CD4-positive, alpha-beta T cell treated with Interferon alpha-2 for 1 hour (primary cell): ENCODE results near the gene CDIP1.

Experiments used
- DNase-seq, 2 donors: peaks; one replicate each; pipeline ENCODE4 v3.0.0-alpha.2; 2020 to 2022

The CDIP1 gene

DNA sequence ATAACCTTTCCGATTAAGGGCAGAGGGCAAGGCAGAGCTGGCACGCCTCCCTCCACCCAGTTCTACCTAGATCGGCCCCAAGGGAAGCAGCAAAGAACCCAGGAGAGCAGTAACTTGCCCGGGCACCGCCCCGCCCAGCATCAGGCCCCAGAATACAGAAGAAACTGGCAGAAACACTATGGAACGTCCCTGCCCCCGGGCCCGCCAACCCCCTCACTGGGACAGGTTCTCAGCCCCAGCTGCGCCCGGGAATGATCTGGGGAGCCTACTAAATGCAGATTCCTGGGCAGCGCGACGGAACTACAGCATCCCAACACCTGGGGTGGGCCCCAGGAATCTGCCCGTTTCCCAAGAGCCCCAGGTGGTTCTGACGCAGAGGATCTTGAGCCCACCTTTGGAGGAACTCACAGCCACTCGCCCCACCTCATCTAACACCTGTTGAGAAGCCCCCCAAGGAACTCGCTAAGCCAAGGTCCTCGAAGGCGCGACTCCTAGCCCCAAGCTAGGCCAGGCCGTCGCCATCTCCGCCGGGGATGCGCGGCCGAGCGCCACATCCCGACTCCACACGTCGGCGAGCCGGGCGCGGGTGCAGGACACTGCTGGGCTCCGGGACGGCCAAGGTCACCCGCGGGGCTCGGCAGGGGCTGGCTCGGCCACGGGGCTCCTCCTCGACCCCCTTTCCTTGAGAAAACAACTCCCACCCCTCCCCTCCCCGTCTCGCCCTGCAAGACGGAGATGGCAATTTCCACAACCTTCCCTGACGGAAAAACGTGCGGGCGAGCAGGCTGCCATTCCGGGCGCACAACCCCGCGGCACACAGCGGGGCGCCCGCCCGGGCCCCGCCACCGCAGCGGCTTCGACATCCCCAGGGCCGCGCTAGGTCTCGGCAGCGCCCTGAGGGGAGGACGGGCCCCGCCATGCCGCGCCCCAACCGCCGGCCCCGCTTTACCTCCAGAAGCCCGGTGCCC lies 913 bp downstream of the CDIP1 start:
- no peak for DNase-seq

DNA sequence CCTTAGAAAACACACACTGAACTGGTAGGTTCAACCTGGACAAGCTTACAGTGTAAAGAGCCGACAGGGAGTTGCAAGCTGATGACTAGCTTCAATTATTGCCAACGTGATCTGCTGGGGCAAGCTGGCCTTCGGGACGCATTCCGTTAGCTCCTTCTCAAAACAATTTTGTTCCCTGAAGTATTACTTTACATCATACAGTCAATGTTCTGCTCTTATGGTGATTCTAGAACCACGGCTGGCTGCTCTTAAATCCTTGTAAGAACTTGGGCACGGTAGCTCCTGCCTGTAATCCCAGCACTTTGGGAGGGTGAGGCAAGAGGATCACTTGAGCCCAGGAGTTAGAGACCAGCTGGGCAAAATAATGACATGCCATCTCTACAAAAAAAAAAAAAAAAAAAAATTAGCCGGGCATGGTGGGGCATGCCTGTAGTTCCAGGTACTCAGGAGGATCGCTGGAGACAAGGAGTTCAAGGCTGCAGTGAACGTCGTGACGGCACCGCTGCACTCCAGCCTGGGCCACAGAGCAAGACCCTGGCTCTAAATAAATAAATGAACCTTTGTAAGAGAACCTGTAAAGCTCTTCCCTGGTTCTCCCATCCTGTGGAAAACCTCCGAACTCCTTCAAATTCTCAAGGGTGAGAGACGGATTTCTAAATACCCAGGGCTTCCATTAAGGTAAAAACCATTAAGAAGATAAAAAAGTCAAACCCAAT lies 2.0 kb downstream of the CDIP1 start:
- no peak for DNase-seq

DNA sequence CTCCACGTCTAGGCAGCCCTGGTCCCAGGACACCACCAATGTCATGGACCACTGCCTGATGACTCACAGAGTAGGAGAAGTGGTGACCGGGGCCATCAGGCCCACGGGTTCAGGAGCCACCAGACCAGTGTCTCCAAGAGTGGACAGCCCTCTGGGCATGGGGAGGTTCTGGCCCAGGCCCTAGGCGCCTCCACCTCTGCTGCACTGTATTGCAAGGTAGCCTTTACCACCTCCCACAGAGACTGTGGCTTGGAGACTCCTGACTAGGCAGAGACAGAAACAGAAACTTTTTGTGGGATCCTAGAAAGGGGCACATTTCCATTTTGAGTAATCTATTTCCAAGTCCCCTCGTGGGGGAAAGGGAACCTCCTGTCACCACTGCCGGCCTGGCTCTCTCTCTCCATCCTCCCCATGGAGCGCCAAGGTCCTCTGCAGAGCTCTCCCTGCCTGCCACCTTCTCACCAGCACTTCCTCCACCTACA lies 2.9 kb downstream of the CDIP1 start:
- DNase-seq: no peak

DNA sequence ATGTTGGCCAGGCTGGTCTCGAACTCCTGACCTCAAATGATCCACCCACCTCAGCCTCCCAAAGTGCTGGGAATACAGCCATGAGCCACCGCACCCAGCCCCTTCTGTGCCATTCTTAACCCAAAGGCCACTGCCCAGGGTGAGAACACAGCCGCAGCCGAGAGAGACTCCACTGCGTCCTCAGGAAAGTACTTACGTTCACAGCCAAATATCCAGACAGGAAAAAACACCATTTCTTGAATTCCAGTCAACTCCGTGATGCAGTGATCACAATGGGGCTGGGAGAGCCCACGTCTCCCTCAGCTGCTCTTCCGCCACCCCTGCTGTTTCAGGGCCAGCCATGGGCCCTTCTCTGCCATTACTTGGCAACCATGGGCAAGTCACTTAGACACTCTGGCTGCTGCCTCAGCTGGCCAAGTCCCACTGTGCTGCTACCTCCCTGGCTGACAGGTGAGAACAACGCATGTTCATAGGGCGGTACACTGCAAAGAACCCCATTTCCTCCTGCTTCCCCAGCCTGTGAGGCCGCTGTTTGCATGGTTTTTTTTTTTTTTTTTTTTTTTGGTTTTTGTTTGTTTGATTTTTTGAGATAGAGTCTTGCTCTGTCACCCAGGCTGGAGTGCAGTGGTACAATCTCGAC lies 4.3 kb downstream of the CDIP1 start:
- peak; percentile 39 to 42 for DNase-seq

DNA sequence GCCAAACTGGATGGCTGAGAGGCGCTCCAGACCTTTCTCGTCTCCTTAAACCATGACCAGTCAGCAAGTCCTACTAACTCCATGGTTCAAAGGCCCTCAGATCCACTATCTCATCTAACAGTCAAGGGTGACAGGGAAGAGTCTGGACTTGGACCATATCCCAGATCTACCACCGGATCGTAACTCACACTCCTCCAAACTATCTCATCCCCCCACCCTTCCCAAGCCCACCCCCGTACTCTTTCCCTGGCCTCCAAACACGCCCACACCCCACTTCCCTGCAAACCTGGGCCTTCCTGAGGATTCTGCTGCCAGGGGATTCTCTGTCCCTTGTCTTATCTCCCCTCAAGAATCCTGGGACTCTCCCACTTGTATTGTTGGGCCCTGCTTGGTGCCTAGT lies 5.1 kb downstream of the CDIP1 start:
- no peak for DNase-seq

DNA sequence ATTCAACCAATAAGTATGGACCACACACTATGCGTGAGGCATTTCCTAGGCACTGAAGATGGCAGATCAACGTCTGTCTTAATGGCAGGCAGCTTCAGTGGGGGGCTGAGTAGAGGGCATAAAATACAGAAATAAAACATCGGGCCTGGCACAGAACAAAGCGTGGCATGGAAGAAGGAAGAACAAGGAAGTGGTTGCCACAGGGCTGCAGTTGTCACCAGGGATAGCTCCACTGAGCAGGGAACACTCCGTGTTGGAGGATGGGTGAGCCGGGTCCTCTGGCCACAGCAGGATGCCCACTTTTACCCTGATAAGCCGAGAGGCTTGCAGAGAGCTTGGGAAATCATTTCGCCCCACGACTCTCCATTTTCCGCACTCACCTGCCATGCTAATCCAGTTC lies 6.3 kb downstream of the CDIP1 start:
- no peak for DNase-seq

DNA sequence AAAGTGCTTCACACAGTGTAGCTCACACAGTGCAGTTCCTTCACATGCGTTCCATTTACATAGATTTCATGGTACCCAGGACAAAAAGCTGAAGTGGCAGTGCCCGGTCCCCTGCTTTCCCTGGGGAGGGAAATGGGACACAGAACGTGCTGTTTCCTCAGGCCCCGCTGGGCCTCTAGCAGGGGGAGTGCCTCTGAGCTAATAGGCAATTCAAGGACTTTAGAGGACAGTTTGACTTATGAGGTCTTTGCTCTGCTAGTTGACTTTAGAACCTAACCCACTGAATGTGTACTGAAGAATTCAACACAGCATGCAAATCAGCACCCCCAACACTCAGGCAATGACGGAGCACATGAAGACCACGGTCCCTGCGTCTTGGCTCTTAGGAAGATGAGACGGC lies 6.8 kb downstream of the CDIP1 start:
- no peak for DNase-seq

DNA sequence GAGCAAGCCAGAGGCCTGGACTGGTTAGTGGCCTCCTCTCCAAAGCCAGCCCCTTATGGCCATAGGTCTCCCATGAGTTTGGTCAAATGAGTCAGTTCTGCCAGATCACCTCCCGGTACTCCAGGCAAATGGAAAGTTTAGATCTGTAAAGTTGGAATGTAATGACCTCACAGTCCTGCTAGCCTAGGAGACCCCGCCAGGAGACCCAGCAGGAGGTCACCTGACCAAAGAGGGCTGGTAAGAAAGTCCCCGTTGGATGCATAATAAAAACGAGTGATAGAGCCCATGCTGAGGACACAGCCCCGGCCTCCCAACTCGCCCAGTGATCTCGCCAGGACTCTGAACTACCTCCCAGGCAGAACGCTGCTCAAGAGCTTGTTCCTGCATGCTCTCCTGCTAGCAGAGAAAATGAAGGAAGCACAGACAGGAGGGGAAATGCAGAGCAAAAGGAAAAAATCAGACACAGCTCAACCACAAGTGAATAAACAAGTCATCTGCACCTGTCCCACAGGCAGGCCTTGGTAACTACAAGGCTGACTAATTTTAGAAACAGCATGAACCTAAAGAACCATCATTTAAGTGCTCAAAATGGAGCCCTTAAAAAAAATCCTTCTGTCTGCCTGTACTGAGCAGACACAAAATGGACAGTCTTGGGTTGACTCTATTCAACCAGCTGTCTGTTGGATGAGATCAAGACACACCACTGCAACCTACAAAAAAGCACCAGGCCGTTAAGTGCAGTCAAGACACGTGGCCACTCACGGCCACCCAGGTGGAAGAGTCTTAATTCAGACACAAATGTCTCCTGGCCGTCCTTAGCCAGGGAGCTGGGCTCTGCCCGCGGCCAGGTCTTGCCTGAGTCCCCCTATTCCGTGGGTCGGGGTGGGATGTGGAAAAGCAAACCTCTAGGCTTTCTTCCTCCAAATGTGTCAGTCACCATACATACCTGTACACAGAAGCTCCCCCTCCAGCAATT lies 9.2 kb downstream of the CDIP1 start:
- DNase-seq: no peak

DNA sequence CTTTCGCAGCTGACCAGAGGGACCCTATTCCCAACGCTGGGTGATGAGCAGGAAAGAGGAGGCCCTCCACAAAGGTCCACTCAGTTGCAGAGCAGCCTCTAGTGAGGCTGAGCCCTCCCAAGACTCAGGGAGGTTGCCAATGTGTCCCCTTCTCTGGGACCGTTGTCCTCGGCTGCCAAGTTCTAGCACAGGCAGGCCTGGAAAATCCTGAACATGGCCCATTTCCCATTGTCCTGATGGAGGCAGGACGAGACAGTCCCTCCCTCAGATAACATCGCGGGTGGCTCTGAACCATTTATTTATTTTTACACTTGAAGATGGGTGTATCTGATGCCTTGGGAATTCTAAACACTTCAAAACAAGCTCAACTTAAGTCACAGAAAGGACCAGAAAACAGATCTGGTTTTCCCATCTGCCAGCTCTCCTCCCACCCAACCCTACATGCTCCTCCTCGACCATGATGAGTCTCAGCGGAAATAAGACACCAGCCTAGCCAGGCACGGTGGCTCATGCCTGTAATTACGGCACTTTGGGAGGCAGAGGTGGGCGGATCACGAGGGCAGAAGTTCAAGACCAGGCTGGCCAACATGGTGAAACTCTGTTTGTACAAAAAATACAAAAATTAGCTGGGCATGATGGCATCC lies 12.8 kb downstream of the CDIP1 start:
- no peak for DNase-seq

DNA sequence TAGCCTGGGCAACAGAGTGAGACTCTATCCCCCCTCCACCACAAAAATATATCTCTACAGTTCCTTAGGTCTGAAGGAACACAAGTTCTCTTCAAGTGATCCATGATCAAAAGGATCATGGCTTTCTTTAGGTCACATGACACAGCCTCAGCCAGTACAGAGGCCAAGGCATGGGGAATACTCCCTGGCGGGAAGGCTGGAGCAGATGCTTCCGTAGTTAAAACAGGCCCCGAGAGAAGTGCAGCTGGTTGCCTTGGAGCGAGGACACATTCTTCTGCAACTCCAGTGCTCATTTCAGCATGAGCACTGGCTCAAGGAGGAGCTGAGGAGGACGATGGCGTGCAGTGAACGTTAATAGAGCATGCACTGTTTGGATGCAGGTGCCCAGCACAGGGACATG lies 13.5 kb downstream of the CDIP1 start:
- no peak for DNase-seq

DNA sequence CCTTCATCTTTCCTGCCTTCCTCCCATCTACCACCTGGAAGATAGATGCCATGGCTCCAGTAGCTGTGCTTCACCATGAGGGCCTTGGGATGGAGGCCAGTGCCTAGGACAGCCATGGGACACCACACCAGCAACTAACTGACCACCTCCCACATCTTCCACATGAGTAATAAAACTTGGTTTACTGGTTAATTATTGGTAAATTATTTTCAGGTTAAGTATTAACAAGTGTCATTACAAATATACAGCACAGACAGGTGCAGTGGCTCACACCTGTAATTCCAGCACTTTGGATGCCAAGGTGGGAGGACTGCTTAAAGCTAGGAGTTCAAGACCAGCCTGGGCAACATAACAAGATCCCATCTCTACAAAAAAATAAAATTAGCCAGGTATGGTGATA lies 14.0 kb downstream of the CDIP1 start:
- no peak for DNase-seq

DNA sequence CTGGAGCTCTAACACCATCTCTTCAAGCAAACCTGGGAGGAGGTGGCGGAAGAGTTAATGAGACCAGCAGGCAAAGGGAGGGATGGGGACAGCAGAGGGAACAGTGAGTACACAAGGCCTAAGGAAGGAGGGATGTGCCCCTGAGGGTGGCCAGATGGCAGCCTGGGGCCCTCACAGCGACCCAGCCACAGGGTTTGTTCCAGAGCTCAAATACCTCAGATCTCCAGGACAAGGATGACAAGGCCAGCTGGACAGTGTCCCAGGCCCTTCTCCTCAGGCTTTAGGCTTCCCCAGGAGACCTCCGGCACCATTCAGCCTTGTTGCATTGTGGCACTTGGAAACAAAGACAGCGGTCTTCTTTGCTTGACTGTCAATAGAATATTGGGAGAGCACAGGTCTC lies 14.9 kb downstream of the CDIP1 start:
- DNase-seq: no peak

DNA sequence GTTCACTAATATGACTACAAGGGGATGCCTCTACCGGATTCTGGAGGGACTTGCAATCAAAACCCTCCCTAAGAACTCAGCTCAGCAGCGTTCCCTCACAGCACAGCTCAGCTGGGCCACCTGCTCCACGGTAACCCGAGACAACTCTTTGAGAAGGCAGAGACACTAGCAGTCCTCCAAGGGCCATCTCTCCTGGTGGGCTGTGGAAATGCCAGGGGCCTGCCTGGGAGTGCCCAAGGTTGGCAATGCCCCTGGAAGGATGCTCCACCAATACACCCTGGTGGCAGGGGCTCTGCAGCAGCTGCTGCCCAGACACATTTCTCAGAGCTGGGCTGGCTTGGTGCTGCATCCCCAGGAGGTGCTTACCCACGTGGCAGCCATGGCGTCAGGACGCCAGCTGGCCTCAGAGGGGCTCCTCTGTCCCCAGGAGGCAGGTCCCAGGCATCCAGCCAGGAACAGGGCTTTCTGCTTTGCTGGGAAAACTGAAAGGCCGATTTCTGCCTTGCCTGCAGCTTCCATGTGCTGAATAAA lies 16.5 kb downstream of the CDIP1 start:
- DNase-seq: no peak

DNA sequence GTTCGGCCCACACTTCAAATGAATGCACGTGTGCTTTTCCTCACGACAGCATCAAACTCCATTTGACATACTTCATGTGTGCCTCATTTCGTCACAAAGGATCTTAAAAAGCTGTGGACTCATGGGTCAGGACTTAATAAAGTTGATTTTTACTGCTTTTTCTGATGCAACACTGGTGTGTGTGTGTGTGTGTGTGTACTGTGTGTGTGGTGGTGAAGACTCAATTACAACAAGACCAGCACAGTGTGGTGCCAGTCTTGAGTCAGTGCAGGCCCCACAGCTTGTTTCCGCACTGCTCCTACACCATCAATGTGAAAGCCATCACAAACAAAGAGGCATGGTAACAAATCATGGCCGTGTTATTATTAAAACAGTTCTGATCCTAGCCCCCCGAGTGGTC lies 17.7 kb downstream of the CDIP1 start:
- no peak for DNase-seq

DNA sequence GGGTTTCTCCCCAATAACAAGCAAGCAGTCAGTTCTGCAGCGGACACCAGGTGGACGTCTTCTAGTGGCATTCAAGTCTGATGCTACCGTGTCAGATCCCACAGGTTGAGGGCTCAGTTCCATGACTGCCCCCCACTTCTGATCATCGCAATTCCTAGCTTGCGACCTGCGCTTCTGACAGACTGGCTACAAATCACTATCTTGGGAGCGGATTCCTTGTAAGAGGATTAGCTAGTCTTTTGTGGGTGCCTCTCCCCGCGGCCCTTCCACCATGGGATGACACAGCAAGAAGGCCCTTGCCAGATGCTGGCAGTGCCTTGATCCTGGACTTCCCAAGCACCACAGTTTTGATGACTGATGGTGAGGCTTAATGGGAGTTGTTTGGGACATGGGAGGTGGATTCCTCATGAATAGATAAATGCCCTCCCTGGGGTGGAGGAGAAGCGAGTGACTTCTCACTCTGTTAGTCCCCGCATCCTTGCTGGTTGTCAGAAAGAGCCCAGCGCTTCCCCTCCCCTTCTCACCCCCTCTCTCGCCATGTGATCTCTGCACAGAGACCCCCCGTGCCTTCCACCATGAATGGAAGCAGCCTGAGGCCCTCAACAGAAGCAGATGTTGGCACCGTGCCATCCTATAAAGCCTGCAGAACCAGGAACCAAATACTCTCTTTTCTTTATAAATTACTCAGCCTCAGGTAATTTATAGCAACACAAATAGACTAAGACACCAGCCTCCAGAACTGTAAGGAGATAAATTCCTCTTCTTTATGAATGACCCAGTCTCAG lies 19.1 kb downstream of the CDIP1 start:
- no peak for DNase-seq

DNA sequence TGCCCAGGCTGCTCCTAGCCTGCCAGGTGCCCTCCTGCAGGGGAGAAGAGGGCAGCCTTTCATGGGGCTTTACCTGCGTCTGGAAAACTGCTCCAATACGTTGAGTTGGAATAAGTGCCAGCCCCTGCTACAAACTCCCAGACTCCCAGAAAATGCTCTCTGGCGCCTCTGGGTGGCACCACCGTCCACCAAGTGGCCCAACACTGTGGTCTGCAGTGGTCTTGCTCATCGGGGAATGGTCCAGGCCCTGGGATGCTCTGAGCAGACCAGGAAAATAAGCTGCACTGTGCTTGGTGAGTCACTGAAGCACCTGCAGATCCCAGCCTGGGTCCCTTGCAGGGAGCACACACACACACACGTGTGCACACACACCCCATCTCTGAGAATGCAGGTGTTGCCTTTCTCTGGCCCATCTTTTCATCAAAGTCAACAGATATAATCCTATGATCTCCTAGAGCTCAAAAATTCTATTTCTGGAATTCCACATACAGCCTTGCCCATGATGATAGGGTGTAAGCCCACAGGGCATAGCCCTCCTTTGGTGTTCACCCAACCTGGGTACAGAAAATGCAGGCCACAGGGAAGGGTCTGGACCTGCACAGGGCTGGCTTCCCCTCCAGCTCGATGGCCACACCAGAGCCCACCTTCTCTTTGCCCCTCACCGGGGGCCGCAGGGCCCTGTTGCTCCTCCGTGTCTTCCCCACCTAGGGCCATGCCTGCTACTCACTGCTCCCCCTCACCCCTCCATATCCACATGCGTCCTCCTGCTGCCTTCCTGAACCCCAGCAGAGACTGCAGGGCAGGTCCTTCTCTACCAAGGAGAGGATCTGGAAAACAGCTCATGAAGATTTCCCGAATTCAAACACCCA lies 20.5 kb downstream of the CDIP1 start:
- no peak for DNase-seq

DNA sequence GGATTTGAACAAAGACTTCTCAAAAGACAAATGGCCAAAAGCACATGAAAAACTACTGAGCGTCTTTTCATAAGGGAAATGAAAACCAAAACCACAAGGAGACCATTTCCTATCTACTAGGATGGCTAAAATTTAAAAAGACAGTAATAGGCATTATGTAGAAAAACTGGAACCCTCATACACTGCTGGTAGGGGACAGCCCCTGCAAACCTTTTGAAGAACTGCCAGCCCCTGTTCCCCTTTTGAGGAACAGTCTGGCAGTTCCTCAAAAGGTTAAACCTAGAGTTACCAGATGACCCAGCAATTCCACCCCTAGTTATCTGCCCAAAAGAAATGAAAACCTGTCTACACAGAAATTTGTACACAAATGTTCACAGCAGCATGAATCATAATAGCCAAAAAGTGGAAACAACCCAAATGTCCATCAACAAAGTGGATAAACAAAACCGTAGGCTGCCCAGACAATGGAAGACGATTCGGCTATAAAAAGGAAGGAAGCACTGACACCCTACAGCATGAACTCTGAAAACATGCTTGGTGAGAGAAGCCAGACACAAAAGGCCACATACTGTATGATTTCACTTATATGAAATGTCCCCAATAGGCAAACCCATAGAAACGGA lies 22.9 kb downstream of the CDIP1 start:
- peak; percentile 46 to 50 for DNase-seq

DNA sequence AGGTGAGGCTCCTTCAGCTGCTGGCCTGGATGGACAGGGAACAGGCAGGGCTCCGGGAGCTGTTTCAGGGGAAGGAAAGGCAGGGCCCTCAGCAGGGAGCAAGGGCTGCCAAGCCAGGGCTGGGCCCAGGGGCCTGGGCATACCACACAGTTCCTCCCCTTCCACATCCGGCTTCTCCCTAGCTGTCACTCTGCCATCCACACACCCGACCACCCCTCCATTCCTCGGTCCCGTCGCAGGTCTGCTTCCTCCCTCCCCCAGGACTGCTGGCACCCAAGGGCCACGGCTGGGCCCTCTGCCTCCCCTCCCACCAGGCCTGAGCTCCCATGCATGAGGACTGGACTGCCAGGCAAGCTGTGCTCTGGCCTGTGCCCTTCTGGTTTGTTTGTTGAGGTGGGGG lies 24.0 kb downstream of the CDIP1 start:
- DNase-seq: no peak

DNA sequence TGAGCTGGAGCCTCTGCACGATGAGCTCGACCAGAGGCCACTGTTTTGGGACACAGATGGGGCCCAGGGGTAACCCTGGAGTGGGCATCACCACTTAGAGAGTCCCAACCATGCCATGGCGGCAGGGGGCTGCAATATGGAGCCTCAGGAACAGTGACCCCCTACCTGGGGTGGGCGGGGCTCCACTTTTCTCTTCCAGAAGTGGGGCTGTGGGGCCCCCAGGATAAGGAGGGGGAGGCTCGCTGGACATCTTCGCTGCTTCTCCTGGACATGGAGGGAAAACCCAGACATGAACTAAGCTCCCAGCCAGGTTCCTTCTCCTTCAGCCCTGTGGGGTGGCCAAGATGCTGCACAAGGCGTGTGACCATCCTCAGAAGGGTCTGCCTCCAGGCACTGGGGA lies 24.7 kb downstream of the CDIP1 start:
- no peak for DNase-seq
